Measurements from ENCODE around the gene RNU1-1. TPM values are rescaled to one million over a fixed set of nuclear protein-coding genes. Genes with fewer than 3 reads are reported as not detected.
"Not testable (repeated sequence)": the region's sequence is repeated elsewhere in the genome, so short reads cannot be mapped to it uniquely, and the experiment has no call there.

Gene RNU1-1
- total RNA-seq, 2 donors from 2014 or later = 1,100 to 1,278 TPM

- ATAC-seq (replicated peaks in 1 of 2) = peak; percentile 15 to 20
- not testable (repeated sequence) for H3K4me3 Mint-ChIP-seq; DNase-seq; H3K27ac Mint-ChIP-seq; H3K36me3 Mint-ChIP-seq (ENCODE audit: insufficient read depth in 2 of 2); H3K9me3 Mint-ChIP-seq; H3K27me3 Mint-ChIP-seq (ENCODE audit: low read depth)
- H3K4me1 Mint-ChIP-seq (ENCODE audit: low read depth) = peaks cover 15% of the 10 kb centered on the region
These were observed 38.0 kb downstream of the RNU1-1 start for GRCh38 chr1:16475771-16476770.

- H3K27me3 Mint-ChIP-seq (ENCODE audit: low read depth); H3K36me3 Mint-ChIP-seq (ENCODE audit: insufficient read depth in 2 of 2); DNase-seq: not testable (repeated sequence)
These were observed 39.2 kb downstream of the RNU1-1 start for GRCh38 chr1:16474891-16475290.

DNA sequence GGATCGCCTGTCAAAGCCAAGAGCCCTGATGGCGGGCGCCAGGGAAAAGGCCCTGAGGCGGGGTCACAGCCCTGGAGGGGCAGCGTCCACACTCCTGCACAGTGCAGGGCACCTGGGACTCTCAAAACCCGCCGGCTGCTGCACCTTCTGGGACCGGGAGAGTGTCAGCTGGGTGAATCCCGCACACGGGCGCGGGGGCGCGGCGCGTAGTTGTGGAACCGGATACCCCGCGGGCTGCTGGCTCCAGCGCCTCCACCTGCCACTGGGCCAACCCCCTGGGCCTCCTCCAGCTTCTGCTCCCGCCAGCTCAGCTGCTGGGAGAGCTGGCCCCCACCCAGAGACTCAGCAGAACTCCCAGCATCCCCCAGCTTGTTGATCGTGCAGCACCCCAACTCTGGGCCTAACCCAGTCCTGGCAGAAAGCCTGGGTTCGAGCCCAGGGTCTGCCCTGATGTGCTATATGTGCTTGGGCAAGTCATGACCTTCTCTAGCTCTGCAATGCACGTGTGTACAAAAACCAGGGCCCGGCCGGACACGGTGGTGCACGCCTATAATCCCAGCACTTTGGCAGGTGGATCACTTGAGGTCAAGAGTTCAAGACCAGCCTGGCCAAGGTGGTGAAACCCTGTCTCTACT, 39.8 kb downstream of the RNU1-1 start:
- Mint-ChIP-seq H3K27me3 (ENCODE audit: low read depth) (no peaks in the 10 kb centered on the region), H3K36me3 (ENCODE audit: insufficient read depth in 2 of 2) (peaks cover 0 to 2% of the 10 kb centered on the region in 2 donors), H3K4me1 (ENCODE audit: low read depth) (peaks cover 10% of the 10 kb centered on the region), H3K4me3 (no peak overlapping the region), H3K27ac (no peak overlapping the region), H3K9me3 (no peaks in the 10 kb centered on the region)
- DNase-seq (no peak), ATAC-seq (replicated peaks in 1 of 2) (peak in 1 of 2 donors; percentile 18)

More at GRCh38 chr1:16474891-16475290, 39.2 kb downstream of the RNU1-1 start:
- ATAC-seq (replicated peaks in 1 of 2) = peak in 1 of 2 donors; percentile 44
- not testable (repeated sequence) for H3K4me3 Mint-ChIP-seq, H3K9me3 Mint-ChIP-seq, H3K27ac Mint-ChIP-seq
- peaks cover 10% of the 10 kb centered on the region for H3K4me1 Mint-ChIP-seq (ENCODE audit: low read depth)

GRCh38 chr1:16468558-16468957, 45.5 kb downstream of the RNU1-1 start:
- ATAC-seq (replicated peaks in 1 of 2) (no peak), DNase-seq (no peak)
- no peaks in the 10 kb centered on the region for H3K27me3 Mint-ChIP-seq (ENCODE audit: low read depth)
- H3K9me3 Mint-ChIP-seq = no peaks in the 10 kb centered on the region
- peaks cover 10% of the 10 kb centered on the region for H3K4me1 Mint-ChIP-seq (ENCODE audit: low read depth)
- no peak overlapping the region for H3K4me3 Mint-ChIP-seq
- H3K27ac Mint-ChIP-seq = no peak overlapping the region
- no peaks in the 10 kb centered on the region for H3K36me3 Mint-ChIP-seq (ENCODE audit: insufficient read depth in 2 of 2)

DNA sequence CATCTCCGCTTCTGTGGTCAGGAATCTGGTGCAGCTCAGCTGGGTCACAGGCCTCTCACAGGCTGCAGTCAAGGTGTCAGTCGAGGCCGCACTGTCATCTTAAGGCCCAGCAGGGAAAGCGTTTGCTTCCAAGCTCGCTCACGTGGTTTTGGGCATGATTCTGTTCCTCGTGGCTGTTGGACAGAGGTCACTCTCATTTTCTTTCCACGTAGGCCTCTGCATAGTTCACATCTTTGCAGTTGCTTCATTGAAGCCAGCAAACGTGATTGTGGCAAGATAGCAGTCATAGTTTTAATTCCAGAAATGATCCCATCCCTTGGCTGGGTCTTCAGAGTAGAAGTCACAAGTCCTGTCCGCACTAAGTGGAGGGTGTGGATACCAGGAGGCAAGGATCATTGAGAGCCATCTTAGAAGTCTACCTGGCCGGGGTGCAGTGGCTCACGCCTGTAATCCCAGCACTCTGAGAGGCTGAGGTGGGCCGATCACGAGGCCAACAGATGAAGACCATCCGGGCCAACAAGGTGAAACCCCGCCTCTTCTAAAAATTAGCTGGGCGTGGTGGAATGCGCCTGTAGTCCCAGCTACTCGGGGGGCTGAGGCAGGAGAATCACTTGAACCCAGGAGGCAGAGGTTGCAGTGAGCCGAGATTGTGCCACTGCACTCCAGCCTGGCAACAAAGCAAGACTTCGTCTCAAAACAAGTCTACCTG, 49.0 kb downstream of the RNU1-1 start:
- H3K27ac Mint-ChIP-seq = no peak overlapping the region
- peaks cover 7% of the 10 kb centered on the region for H3K4me1 Mint-ChIP-seq (ENCODE audit: low read depth)
- H3K9me3 Mint-ChIP-seq = no peaks in the 10 kb centered on the region
- no peaks in the 10 kb centered on the region for H3K27me3 Mint-ChIP-seq (ENCODE audit: low read depth)
- ATAC-seq (replicated peaks in 1 of 2) = no peak
- H3K36me3 Mint-ChIP-seq (ENCODE audit: insufficient read depth in 2 of 2) = peaks cover 6 to 7% of the 10 kb centered on the region in 2 donors
- no peak for DNase-seq
- no peak overlapping the region for H3K4me3 Mint-ChIP-seq

Other genes with a start within 250 kb of the RNU1-1 start
- gene FBXO42, start 161.8 kb downstream of the RNU1-1 start, total RNA-seq = 10 to 100 TPM; 18.2 to 23.7 TPM
- gene SZRD1, start 147.0 kb downstream of the RNU1-1 start, total RNA-seq = 100 to 1,000 TPM; 145 to 151 TPM
- gene SPATA21, start 76.9 kb downstream of the RNU1-1 start, total RNA-seq = not detected
- gene NECAP2, start 73.6 kb downstream of the RNU1-1 start, total RNA-seq = 10 to 100 TPM; 80.4 to 84.5 TPM
- 10 to 100 TPM; 14.7 to 17.6 TPM for gene NBPF1, start 99.3 kb upstream of the RNU1-1 start, total RNA-seq
- gene RNU1-3, start 152.7 kb upstream of the RNU1-1 start, total RNA-seq = 1,000 to 10,000 TPM; 1,100 to 1,278 TPM
- gene RNU1-4, start 226.2 kb upstream of the RNU1-1 start, total RNA-seq = 1,000 to 10,000 TPM; 1,100 to 1,278 TPM

All from activated T-cell treated with anti-CD3 and anti-CD28 coated beads, Interleukin-2, amount 50 U/mL, for 72 hours (primary cell).